Activated naive CD8-positive, alpha-beta T cell treated with anti-CD3 and anti-CD28 coated beads, Interleukin-2, amount 50 U/mL, for 24 hours (primary cell): ENCODE results near the gene NUP58.
"Not testable (repeated sequence)": the region's sequence is repeated elsewhere in the genome, so short reads cannot be mapped to it uniquely, and the experiment has no call there.

Experiments
- ATAC-seq: fragments of 150-1000 bp; cut with Tn5 transposase; one replicate; pipeline ENCODE4 v1.10.0; 2021
- DNase-seq: peaks from one replicate; pipeline ENCODE4 v3.0.0; 2021
- H3K27ac Mint-ChIP-seq: one replicate; pipeline ENCODE4 v1.8.0; 2021; ENCODE audit warnings: mild to moderate bottlenecking, mixed read lengths
- H3K27me3 Mint-ChIP-seq: one replicate; pipeline ENCODE4 v1.8.0; 2021; ENCODE audit warnings: mixed read lengths
- H3K36me3 Mint-ChIP-seq: one replicate; pipeline ENCODE4 v1.8.0; 2021; ENCODE audit warnings: low read depth, mixed read lengths
- H3K4me1 Mint-ChIP-seq: one replicate; pipeline ENCODE4 v1.8.0; 2021; ENCODE audit warnings: mixed read lengths
- H3K4me3 Mint-ChIP-seq: one replicate; pipeline ENCODE4 v1.8.0; 2021; ENCODE audit warnings: mild to moderate bottlenecking, moderate library complexity, mixed read lengths
- H3K9me3 Mint-ChIP-seq: one replicate; pipeline ENCODE4 v1.8.0; 2021; ENCODE audit warnings: mixed read lengths

Gene NUP58

DNA sequence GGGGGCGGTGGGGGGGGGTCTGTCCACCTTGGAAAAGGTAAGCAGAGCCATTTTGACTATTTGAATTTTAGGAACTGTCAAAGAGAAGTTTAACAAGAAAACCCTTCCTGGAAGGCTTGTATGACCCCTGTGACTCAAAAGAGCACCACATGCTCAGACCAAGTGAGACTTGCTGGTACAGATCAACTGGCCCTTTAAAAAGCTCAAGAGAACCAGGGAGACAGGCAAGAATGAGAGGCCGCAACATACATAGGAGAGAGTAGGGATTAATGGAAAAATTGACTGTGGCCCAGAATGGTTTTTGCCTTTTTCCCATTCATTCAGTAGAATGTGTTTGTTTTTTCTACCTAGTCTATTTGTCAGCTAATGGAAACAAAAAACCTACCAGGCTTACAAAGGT is 44.2 kb downstream of the NUP58 start:
- DNase-seq, result no peak
- no peak for ATAC-seq
- Mint-ChIP-seq H3K36me3 (peaks cover 9% of the 10 kb centered on the region), H3K4me1 (no peaks in the 10 kb centered on the region), H3K27me3 (no peaks in the 10 kb centered on the region), H3K27ac (no peak overlapping the region), H3K9me3 (no peaks in the 10 kb centered on the region), H3K4me3 (no peak overlapping the region)

DNA sequence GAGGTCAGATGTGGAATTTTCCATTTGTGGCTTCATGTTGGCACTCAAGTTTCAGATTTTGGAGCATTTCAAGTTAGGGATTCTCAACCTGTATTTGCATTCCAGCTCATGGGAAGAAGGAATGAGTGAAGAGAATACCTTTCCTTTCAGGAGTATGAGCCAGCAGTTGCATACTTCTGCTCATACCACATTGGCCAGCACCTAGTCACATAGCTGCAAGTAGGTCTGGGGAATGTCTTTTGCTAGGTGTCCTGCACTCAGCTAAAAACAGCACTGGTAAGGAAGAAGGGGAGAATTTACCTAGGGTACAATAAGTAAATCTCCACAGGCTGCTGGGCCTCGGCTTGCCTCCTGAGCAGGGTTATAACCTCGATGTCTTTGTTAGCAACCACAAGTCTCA is 45.7 kb downstream of the NUP58 start:
- DNase-seq (no peak), ATAC-seq (no peak)
- H3K27me3 Mint-ChIP-seq, result no peaks in the 10 kb centered on the region
- H3K9me3 Mint-ChIP-seq, result no peaks in the 10 kb centered on the region
- peaks cover 7% of the 10 kb centered on the region for H3K36me3 Mint-ChIP-seq
- H3K4me1 Mint-ChIP-seq, result no peaks in the 10 kb centered on the region
- no peak overlapping the region for H3K27ac Mint-ChIP-seq
- H3K4me3 Mint-ChIP-seq, result no peak overlapping the region

DNA sequence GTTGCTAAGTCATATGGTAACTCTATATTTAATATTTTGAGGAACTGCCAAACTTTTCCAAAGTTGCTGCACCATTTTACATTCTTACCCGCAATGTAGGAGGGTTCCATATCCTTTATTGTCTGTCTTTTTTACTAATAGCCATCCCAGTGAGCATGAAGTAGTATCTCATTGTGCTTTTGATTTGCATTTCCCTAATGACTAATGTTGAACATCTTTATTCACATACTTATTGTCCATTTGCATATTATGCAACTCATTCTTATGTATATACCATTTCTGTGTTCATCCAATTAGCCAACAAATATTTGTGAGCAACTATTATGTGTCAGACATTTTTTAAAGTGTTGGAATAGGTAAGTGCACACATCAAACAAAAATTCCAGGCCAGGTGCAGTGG is 50.0 kb downstream of the NUP58 start:
- DNase-seq (no peak), ATAC-seq (no peak)
- H3K27ac Mint-ChIP-seq, result no peak overlapping the region
- H3K4me1 Mint-ChIP-seq, result no peaks in the 10 kb centered on the region
- H3K4me3 Mint-ChIP-seq, result no peak overlapping the region
- no peaks in the 10 kb centered on the region for H3K9me3 Mint-ChIP-seq
- peaks cover 13% of the 10 kb centered on the region for H3K27me3 Mint-ChIP-seq
- no peaks in the 10 kb centered on the region for H3K36me3 Mint-ChIP-seq

DNA sequence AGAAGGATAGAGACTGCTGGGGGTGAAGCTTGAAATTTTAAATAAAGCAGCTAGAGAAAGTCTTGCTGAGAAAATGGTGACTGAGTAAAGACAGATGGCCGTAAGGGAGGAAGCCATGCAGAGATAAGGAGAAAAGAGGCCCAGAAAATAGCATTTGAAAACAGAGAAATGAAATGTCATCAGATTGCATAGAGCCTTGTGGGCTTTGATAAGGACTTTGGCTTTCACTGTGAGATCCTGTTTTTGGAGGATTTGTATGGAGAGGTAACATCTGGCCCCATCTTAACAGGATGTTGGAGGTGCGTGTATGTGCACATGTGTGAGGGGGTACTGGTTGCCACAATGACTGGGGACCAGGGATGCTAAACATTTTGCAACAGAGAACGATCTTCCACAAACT is 50.8 kb downstream of the NUP58 start:
- no peaks in the 10 kb centered on the region for H3K36me3 Mint-ChIP-seq
- H3K27ac Mint-ChIP-seq, result no peak overlapping the region
- no peak overlapping the region for H3K4me3 Mint-ChIP-seq
- DNase-seq, result no peak
- no peaks in the 10 kb centered on the region for H3K4me1 Mint-ChIP-seq
- no peaks in the 10 kb centered on the region for H3K9me3 Mint-ChIP-seq
- no peak for ATAC-seq
- peaks cover 13% of the 10 kb centered on the region for H3K27me3 Mint-ChIP-seq

DNA sequence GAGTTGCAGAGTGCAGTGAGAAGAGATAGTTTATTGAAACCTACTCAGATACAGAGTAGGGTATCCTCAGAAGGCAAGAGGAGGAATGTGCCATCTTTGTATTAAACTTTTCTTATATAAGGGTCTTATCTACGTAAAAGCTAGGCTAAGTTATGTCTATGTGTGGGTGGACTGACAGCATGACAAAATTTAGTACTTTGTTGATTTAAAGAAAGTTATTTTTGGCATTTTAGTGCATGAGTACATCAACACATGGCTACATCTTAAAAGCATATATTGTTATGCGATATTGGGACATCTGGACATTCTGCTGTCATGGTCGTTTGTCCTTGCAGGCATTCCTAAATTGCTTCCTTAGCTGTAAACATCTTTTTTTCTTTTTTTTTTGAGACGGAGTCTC is 51.4 kb downstream of the NUP58 start:
- no peak for ATAC-seq
- Mint-ChIP-seq H3K27me3 (peaks cover 16% of the 10 kb centered on the region), H3K9me3 (no peaks in the 10 kb centered on the region), H3K36me3 (no peaks in the 10 kb centered on the region), H3K4me1 (no peaks in the 10 kb centered on the region), H3K4me3 (no peak overlapping the region), H3K27ac (no peak overlapping the region)
- no peak for DNase-seq

DNA sequence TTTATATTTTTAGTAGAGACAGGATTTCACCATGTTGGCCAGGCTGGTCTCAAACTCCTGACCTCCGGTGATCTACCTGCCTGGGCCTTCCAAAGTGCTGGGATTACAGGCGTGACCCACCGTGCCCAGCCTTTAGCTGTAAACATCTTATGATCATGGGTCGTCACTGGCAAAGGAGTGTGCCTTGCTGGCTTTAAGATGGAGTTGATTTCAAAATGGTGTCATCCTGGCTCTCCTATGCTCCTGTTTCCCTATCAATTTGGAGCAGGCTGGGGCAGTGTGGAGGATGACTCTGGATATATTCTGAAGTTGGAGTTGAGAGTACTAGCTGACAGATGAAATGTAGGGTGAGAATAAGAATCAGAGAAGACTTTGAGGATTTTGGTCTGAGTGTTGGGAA is 51.9 kb downstream of the NUP58 start:
- no peaks in the 10 kb centered on the region for H3K9me3 Mint-ChIP-seq
- no peaks in the 10 kb centered on the region for H3K4me1 Mint-ChIP-seq
- no peak overlapping the region for H3K4me3 Mint-ChIP-seq
- H3K36me3 Mint-ChIP-seq, result no peaks in the 10 kb centered on the region
- peaks cover 21% of the 10 kb centered on the region for H3K27me3 Mint-ChIP-seq
- no peak overlapping the region for H3K27ac Mint-ChIP-seq
- ATAC-seq (no peak), DNase-seq (no peak)

DNA sequence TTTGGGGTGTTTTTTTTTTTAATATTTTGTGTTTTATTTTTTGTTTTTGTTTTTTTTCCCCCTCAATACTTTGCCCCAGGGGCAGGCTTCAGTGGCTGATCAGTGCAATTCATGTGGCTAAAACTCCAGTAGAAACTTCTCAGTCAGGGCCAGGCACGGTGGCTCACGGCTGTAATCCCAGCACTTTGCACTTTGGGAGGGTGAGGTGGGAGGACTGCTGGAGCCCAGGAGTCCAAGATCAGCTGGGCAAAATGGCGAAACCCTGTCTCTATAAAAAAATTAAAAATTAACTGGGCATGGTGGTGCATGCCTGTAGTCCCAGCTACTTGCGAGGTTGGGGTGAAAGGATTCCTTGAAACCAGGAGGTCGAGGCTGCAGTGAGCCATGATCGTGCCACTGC is 53.0 kb downstream of the NUP58 start:
- Mint-ChIP-seq H3K4me3 (no peak overlapping the region), H3K27ac (no peak overlapping the region), H3K27me3 (peaks cover 21% of the 10 kb centered on the region), H3K4me1 (no peaks in the 10 kb centered on the region), H3K36me3 (no peaks in the 10 kb centered on the region), H3K9me3 (peaks cover 2% of the 10 kb centered on the region)
- no peak for ATAC-seq
- DNase-seq, result no peak

DNA sequence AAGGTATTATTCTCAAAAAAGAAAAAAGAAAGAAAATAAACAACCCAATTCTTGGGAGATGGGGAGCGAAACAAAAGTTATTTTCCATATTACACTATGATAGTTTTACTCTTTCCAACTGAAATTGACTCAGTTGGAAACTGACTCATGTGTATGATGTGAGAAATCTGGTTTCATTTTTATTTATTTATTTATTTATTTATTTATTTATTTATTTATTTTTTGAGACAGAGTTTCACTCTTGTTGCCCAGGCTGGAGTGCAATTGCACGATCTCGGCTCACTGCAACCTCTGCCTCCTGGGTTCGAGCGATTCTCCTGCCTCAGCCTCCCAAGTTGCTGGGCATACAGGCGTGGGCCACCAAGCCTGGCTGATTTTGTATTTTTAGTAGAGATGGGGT is 59.0 kb downstream of the NUP58 start:
- H3K4me3 Mint-ChIP-seq, H3K27ac Mint-ChIP-seq, H3K36me3 Mint-ChIP-seq, DNase-seq, ATAC-seq, H3K9me3 Mint-ChIP-seq, H3K4me1 Mint-ChIP-seq: not testable (repeated sequence)
- H3K27me3 Mint-ChIP-seq, result peaks cover 17% of the 10 kb centered on the region

DNA sequence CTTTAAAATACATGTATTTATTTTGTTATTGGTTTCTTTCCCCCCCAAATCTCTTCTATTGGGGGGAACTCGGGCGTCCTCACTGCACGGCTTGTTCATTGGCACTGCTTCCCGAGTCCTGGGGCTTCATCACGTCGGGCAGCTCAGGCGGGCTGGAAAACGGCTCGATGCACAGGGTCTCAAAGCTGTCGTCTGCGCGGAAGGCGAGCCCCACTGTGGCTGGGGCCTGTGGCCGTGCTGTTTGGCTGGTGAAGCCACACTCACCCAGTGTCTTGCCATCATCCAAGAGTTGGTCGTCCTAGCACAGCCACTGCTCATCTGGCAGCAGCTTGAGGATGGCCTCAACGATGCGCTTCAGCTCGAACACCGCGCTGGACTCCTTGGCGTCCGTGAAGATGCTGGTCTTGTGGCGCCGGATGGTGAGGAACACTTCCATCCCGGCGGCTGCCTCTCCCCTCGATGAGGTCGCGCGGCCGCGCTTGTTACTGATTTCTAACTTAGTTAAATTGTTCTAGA is 64.4 kb downstream of the NUP58 start:
- Mint-ChIP-seq H3K4me1 (no peaks in the 10 kb centered on the region), H3K4me3 (no peak overlapping the region), H3K27me3 (peaks cover 28% of the 10 kb centered on the region), H3K36me3 (no peaks in the 10 kb centered on the region), H3K9me3 (peaks cover 5% of the 10 kb centered on the region), H3K27ac (no peak overlapping the region)
- DNase-seq, result no peak
- ATAC-seq, result no peak

DNA sequence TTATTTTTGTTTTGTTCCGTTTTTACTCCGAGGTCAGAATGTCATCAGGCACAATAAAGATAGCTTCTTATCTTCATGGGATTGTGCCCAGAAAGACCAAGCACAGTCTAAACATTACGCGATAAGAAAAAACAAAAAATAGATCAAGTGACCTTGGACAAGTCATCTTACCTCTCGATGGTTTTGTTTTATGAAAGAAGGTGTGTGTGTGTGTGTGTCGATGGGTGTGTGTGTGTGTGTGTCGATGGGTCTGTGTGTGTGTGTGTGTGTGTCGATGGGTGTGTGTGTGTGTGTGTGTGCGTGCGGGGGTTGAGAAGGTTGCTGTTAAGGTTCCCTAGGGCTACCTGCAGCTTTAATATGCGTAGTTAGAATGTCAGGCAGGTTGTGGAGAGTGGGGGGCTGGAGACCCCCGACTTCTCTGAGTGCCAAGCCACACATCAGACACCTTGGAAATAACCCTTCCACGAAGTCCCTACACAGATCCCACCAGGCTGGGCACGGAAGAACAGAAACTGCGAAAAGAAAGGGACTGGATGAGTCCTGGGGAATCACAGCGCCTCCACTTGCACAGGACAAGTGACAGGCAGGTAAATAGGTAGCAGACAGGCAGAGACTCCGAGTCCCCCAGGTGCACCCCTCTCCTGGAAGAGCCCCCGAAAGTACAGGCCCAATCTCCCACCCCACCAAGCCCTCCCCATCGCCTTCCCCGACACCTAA is 69.9 kb downstream of the NUP58 start:
- Mint-ChIP-seq H3K27me3 (peaks cover 61% of the 10 kb centered on the region), H3K4me3 (peak overlapping the region; percentile 53), H3K9me3 (no peaks in the 10 kb centered on the region), H3K27ac (no peak overlapping the region), H3K36me3 (no peaks in the 10 kb centered on the region), H3K4me1 (peaks cover 8% of the 10 kb centered on the region)
- ATAC-seq (no peak), DNase-seq (no peak)

DNA sequence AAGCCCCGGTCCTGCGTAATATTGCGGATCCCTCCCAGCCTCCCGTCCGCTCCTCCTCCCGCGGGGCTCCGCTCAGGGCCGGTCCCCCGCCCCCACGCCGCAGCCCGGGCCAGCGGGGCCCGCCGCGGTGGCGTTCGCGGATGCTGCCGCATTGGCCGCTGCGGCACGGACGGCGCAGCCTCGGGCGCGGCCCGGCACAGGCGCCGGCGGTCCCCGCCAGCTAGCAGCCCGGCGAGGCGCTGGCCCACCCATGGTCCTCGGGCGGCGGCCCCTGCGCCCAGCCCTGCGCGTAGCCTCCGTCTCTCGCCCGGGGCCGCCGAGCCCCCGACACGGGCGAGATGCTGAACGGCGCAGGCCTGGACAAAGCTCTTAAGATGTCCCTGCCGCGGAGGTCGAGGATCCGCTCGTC is 70.5 kb downstream of the NUP58 start, which contains the start of gene ATP8A2:
TSS of gene ATP8A2 (plus strand) at position 100 of the 409 bp plus-strand sequence. CDS start at position 339, 239 bp downstream.
- H3K27ac Mint-ChIP-seq, result no peak within 1 kb of the TSS
- peaks cover 61% of the 10 kb centered on the region for H3K27me3 Mint-ChIP-seq
- ATAC-seq, result no peak
- H3K4me3 Mint-ChIP-seq, result peak within 1 kb of the TSS; percentile 53
- H3K9me3 Mint-ChIP-seq, result no peaks in the 10 kb centered on the region
- DNase-seq, result peak; percentile 4
- H3K36me3 Mint-ChIP-seq, result no peaks in the 10 kb centered on the region
- H3K4me1 Mint-ChIP-seq, result peaks cover 8% of the 10 kb centered on the region

DNA sequence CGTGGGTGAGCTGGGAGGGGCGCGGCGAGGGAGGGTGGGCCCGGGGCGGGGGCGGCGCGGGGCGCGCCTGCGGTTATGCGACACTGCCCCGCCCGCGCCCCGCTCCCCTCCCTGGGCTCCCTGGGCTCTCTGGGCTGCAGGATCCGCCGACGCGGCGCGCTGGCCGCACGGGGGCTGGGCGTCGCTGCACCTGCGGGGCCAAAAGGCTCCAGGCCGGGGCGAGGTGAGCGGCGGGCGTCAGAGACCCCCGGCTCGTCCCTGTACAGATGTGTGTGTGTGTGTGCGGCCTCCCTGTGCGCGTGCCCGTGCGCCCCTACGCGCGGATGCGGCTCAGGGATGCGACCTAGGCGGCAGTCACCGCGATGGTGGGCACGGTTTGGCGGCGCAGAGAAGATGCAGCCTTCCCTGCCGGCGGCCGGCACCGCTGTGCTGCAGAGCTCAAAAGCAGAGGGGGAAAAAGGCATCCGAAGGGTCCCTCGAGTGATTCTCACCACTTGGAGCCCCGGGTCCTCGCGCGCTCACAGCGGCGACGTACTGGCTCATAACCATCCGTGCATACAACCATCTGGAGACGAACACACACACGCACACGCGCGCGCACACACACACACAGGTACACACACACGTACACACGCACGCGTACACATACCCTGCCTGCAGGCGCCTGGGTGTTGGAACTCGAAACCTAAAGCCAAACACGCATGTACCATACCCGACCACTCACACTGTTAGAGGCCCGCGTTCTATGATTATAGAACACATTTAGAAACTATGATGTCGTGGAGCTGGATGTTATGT is 71.1 kb downstream of the NUP58 start:
- DNase-seq (peak; percentile 2), ATAC-seq (no peak)
- H3K36me3 Mint-ChIP-seq, result no peaks in the 10 kb centered on the region
- H3K27ac Mint-ChIP-seq, result no peak overlapping the region
- peaks cover 8% of the 10 kb centered on the region for H3K4me1 Mint-ChIP-seq
- peaks cover 61% of the 10 kb centered on the region for H3K27me3 Mint-ChIP-seq
- no peaks in the 10 kb centered on the region for H3K9me3 Mint-ChIP-seq
- H3K4me3 Mint-ChIP-seq, result no peak overlapping the region

DNA sequence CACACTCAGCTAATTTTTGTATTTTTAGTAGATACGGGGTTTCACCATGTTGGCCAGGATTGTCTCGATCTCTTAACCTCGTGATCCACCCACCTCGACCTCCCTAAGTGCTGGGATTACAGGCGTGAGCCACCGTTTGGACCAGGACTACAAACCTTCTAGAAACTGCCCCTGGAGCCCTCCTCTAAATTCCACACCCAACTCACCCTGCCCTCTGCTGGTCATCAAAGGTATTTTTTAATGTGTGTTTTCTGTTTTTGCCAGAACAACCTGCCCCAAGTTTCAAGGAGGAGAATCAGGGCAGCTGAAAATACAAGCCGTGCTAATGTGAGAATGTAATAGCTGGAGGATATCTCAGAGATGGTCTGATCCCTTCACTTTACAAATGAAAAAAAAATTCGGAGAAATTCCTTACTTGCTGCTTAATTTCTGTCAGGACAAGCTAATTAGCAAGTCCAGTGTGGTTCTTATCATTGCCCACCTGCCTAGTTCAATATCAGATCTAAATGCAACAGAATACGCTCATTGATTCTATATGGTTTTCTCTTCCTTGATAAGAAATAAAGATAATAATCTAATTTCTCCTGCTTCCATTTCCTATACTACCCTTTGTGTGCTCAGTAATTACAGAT is 74.4 kb downstream of the NUP58 start:
- ATAC-seq (no peak), DNase-seq (peak; percentile 28)
- Mint-ChIP-seq H3K9me3 (no peaks in the 10 kb centered on the region), H3K36me3 (no peaks in the 10 kb centered on the region), H3K4me3 (no peak overlapping the region), H3K4me1 (peaks cover 8% of the 10 kb centered on the region), H3K27me3 (peaks cover 44% of the 10 kb centered on the region), H3K27ac (no peak overlapping the region)

DNA sequence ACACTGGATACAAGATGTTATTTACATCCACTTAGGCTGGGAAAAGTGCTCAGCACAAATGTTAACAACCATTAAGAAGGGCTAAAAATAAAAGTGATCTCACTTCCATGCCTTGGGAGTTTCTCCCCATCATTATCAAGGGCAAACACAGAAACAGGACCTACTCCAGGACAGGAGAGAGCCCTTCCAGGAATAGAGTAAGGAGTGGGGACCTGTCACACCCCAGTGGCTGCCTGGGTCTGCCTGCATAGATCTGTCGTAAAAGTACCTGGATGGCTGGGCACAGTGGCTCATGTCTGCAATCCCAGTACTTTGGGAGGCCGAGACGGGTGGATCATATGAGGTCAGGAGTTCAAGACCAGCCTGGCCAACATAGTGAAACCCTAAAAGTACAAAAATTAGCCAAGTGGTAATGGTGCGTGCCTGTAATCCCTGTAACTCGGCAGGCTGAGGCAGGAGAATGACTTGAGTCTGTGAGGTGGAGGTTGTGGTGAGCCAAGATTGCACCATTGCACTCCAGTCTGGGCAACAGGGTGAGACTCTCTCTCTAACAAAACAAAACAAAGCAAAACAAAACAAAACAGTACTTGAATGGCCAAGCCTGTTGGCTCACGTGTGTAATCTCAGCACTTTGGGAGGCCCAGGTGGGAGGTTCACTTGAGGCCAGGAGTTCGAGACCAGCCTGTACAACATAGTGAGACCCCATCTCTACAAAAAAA is 76.0 kb downstream of the NUP58 start:
- Mint-ChIP-seq H3K27ac (no peak overlapping the region), H3K4me1 (peaks cover 2% of the 10 kb centered on the region), H3K27me3 (peaks cover 39% of the 10 kb centered on the region), H3K4me3 (no peak overlapping the region), H3K36me3 (no peaks in the 10 kb centered on the region), H3K9me3 (no peaks in the 10 kb centered on the region)
- DNase-seq (no peak), ATAC-seq (no peak)
